ENCODE measurements around the gene SNAPC2.

GRCh38 chr19:7959211-7959610 is 39.1 kb downstream of the SNAPC2 start:
- TF ChIP-seq, protein P1, sequence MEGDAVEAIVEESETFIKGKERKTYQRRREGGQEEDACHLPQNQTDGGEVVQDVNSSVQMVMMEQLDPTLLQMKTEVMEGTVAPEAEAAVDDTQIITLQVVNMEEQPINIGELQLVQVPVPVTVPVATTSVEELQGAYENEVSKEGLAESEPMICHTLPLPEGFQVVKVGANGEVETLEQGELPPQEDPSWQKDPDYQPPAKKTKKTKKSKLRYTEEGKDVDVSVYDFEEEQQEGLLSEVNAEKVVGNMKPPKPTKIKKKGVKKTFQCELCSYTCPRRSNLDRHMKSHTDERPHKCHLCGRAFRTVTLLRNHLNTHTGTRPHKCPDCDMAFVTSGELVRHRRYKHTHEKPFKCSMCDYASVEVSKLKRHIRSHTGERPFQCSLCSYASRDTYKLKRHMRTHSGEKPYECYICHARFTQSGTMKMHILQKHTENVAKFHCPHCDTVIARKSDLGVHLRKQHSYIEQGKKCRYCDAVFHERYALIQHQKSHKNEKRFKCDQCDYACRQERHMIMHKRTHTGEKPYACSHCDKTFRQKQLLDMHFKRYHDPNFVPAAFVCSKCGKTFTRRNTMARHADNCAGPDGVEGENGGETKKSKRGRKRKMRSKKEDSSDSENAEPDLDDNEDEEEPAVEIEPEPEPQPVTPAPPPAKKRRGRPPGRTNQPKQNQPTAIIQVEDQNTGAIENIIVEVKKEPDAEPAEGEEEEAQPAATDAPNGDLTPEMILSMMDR (IDR thresholded peaks at IDR 0.05; ENCODE audit: low read depth, low read length) = no peak
- no peak for TF ChIP-seq POLR2A (IDR thresholded peaks at IDR 0.05; ENCODE audit: extremely low read depth, insufficient read length)
- TF ChIP-seq, protein P2, sequence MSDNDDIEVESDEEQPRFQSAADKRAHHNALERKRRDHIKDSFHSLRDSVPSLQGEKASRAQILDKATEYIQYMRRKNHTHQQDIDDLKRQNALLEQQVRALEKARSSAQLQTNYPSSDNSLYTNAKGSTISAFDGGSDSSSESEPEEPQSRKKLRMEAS (IDR thresholded peaks at IDR 0.05; ENCODE audit: low read depth, low read length) = no peak
- no peak for TF ChIP-seq MYC (IDR thresholded peaks at IDR 0.05; ENCODE audit: low read depth, low read length)

All from NB4 (cell line).